Keratinocyte (primary cell): ENCODE data around the gene ZNF503. TPM values are rescaled to one million over a fixed set of nuclear protein-coding genes. Genes with fewer than 3 reads are reported as not detected.

Experiments used
- DNase-seq: peaks from one replicate; pipeline ENCODE4 v3.0.0-alpha.2; 2011; ENCODE audit warnings: low read depth, missing footprints, low spot score
- FAIRE-seq: peaks from 2 replicates; lab custom pipeline; 2011; peaks lifted over from hg19 to GRCh38; lab: Jason Lieb, UNC
- H2AFZ ChIP-seq: 2 replicates; pipeline ENCODE4 v1.6.0; 2012; ENCODE audit warnings: low read length, control low read depth, inconsistent platforms; ENCODE audit not compliant: control insufficient read depth
- H3K27ac ChIP-seq: 2 replicates; pipeline ENCODE4 v1.5.1; 2011; ENCODE audit warnings: low read length; ENCODE audit not compliant: control insufficient read depth, insufficient read depth
- H3K27me3 ChIP-seq: 3 replicates; pipeline ENCODE4 v1.6.0; 2011; ENCODE audit warnings: low read length; ENCODE audit not compliant: control insufficient read depth, insufficient read depth; ENCODE audit errors: extremely low read depth
- H3K36me3 ChIP-seq, 2 experiments: 2 replicates in 1 of 2; 3 replicates in 1 of 2; pipeline ENCODE4 v1.5.1; 2011; ENCODE audit warnings: low read length in 2 of 2, mild to moderate bottlenecking in 1 of 2; ENCODE audit not compliant: control insufficient read depth in 2 of 2, insufficient read depth in 2 of 2; ENCODE audit errors: extremely low read depth in 1 of 2
- H3K4me1 ChIP-seq: 3 replicates; pipeline ENCODE4 v1.5.1; 2011; ENCODE audit warnings: low read length; ENCODE audit not compliant: control insufficient read depth, insufficient read depth; ENCODE audit errors: extremely low read depth
- H3K4me2 ChIP-seq: 3 replicates; pipeline ENCODE4 v1.6.0; 2011; ENCODE audit warnings: low read depth, low read length; ENCODE audit not compliant: control insufficient read depth, insufficient read depth; ENCODE audit errors: extremely low read depth
- H3K4me3 ChIP-seq, 3 experiments: fragments of 200-600 bp in 1 of 3; sonication (generic) in 1 of 3; 2 replicates in 2 of 3; 3 replicates in 1 of 3; pipeline ENCODE4 v1.5.1; 2011 to 2016; ENCODE audit warnings: low read length in 3 of 3, mild to moderate bottlenecking in 3 of 3, control low read depth in 2 of 3, inconsistent platforms in 1 of 3, low read depth in 1 of 3, mixed read lengths in 1 of 3, mixed run types in 1 of 3, moderate library complexity in 1 of 3; ENCODE audit not compliant: control insufficient read depth in 2 of 3, insufficient read depth in 2 of 3; ENCODE audit errors: extremely low read depth in 1 of 3
- H3K79me2 ChIP-seq: 2 replicates; pipeline ENCODE4 v1.6.0; 2012; ENCODE audit warnings: low read length; ENCODE audit not compliant: control insufficient read depth, insufficient read depth
- H3K9ac ChIP-seq: 3 replicates; pipeline ENCODE4 v1.6.0; 2011; ENCODE audit warnings: low read length; ENCODE audit not compliant: control insufficient read depth, insufficient read depth; ENCODE audit errors: extremely low read depth
- H3K9me1 ChIP-seq: 3 replicates; pipeline ENCODE4 v1.6.0; 2011; ENCODE audit warnings: low read length; ENCODE audit not compliant: control insufficient read depth, insufficient read depth; ENCODE audit errors: extremely low read depth
- H3K9me3 ChIP-seq: 2 replicates; pipeline ENCODE4 v1.5.1; 2012; ENCODE audit warnings: low read depth, low read length; ENCODE audit not compliant: control insufficient read depth
- H4K20me1 ChIP-seq: 3 replicates; pipeline ENCODE4 v1.6.0; 2011; ENCODE audit warnings: low read length; ENCODE audit not compliant: control insufficient read depth, insufficient read depth; ENCODE audit errors: extremely low read depth
- EZH2 ChIP-seq: IDR thresholded peaks from one replicate; pipeline ENCODE4 v1.6.1; 2012; ENCODE audit warnings: inconsistent platforms, mild to moderate bottlenecking, low read length, moderate library complexity
- dilution Hi-C: fragments of 300-500 bp; cut with MboI; formaldehyde crosslinking; loops from one replicate; pipeline ENCODE4 v1.7.0; 2020; ENCODE audit warnings: low sequenced_read_pairs; ENCODE audit not compliant: extremely low pct_ligation_motif_present
- polyA plus RNA-seq, 5 experiments: library from polyadenylated mRNA; depleted of rRNA in 3 of 5; stranded (reverse) in 3 of 5; stranded (forward) in 1 of 5; unstranded in 1 of 5; fragments of >200 nt; gene quantifications; 1 replicate in 1 of 5; 2 replicates in 3 of 5; 3 replicates in 1 of 5; pipeline versions ENCODE4 v1.2.1 to v1.2.3, GENCODE V29; 2011 to 2012; ENCODE audit warnings: missing spikeins in 2 of 5, low read depth in 1 of 5, low replicate concordance in 1 of 5
- TF ChIP-seq, protein P1 (sequence below), 3 experiments: IDR thresholded peaks in 1 of 3; conservative IDR thresholded peaks in 1 of 3; optimal IDR thresholded peaks in 1 of 3; 2 replicates in 2 of 3; 3 replicates in 1 of 3; pipeline versions ENCODE3 to v1.5.1; 2011; ENCODE audit warnings: low read length in 3 of 3, mild to moderate bottlenecking in 3 of 3, moderate library complexity in 2 of 3, control low read depth in 1 of 3, inconsistent platforms in 1 of 3; ENCODE audit not compliant: insufficient read depth in 2 of 3; ENCODE audit errors: extremely low read depth in 1 of 3

Gene ZNF503
- polyA plus RNA-seq, 1 donor (not counting 4 experiments of a cell fraction or from before 2014, with no cell fraction given) = 1.5 TPM

DNA sequence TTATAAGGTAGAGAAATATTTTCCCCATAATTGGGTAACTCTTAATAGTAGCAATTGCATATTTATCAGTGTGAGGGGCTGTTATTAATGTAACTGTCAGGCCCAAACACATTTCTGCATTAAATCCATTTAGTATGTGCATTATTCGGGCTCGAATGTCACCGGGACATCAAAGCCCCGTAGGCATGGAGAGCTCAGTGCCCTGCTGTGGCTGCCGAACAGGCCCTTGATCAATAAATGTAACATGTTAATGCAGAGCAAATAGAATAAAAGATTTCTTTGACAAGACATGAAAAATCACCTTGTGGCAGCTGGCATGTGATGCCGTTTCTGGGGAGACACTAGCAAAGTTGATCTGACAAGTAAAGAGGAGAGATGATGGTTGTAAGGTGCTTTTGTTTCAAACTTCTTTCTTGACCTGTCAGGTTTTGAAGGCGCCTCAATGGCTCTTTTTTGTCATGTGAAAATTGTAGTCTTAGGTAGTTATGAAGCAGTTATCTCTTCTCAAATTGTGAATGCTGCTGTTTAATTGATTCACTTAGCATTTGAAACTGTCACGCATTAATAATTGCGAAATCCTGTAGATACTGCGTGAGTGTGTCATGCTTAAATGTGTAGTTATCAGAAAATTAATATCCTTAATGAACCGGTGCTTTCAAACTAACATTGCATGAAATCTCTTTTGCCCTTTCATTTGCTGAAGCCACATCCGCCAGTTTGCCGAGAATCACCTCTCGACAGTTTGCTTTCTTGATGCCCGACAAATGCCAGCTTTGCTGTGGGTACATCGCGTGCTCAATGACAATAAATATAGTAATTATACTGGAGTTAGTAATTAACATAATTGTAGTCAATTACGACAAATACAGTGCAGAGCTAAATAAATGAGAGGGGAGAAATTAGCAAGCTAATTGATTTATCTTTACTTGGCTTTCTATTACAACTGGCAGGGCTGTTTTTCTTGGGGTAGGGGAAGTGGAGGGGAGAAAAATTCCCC, 49.4 kb upstream of the ZNF503 start:
- DNase-seq = no peak
- Histone ChIP-seq H3K9ac (no peak overlapping the region), H3K79me2 (no peaks in the 10 kb centered on the region), H3K27me3 (no peaks in the 10 kb centered on the region), H3K4me3 (no peak overlapping the region), H3K9me3 (no peaks in the 10 kb centered on the region), H4K20me1 (no peaks in the 10 kb centered on the region), H2AFZ (no peak overlapping the region), H3K9me1 (no peaks in the 10 kb centered on the region), H3K4me2 (no peak overlapping the region), H3K4me1 (no peaks in the 10 kb centered on the region), H3K36me3 (no peaks in the 10 kb centered on the region), H3K27ac (no peak overlapping the region)
- TF ChIP-seq, protein P1, sequence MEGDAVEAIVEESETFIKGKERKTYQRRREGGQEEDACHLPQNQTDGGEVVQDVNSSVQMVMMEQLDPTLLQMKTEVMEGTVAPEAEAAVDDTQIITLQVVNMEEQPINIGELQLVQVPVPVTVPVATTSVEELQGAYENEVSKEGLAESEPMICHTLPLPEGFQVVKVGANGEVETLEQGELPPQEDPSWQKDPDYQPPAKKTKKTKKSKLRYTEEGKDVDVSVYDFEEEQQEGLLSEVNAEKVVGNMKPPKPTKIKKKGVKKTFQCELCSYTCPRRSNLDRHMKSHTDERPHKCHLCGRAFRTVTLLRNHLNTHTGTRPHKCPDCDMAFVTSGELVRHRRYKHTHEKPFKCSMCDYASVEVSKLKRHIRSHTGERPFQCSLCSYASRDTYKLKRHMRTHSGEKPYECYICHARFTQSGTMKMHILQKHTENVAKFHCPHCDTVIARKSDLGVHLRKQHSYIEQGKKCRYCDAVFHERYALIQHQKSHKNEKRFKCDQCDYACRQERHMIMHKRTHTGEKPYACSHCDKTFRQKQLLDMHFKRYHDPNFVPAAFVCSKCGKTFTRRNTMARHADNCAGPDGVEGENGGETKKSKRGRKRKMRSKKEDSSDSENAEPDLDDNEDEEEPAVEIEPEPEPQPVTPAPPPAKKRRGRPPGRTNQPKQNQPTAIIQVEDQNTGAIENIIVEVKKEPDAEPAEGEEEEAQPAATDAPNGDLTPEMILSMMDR (optimal IDR thresholded peaks at IDR 0.05 in 1 of 3, IDR thresholded peaks at IDR 0.05 in 1 of 3, conservative IDR thresholded peaks at IDR 0.05 in 1 of 3; ENCODE audit: extremely low read depth in 1 of 3, insufficient read depth in 2 of 3, low read length in 3 of 3) = no peak
- TF ChIP-seq EZH2 = no peak
- no peak for FAIRE-seq
- dilution Hi-C loops = no loop called here

GRCh38 chr10:75450075-75450445, 48.5 kb upstream of the ZNF503 start:
- H3K79me2 ChIP-seq = no peaks in the 10 kb centered on the region
- H3K27ac ChIP-seq = no peak overlapping the region
- DNase-seq (no peak), FAIRE-seq (no peak)
- H3K4me1 ChIP-seq = no peaks in the 10 kb centered on the region
- no peak for TF ChIP-seq EZH2
- TF ChIP-seq, protein P1 (optimal IDR thresholded peaks at IDR 0.05 in 1 of 3, IDR thresholded peaks at IDR 0.05 in 1 of 3, conservative IDR thresholded peaks at IDR 0.05 in 1 of 3; ENCODE audit: extremely low read depth in 1 of 3, insufficient read depth in 2 of 3, low read length in 3 of 3) = no peak
- no peaks in the 10 kb centered on the region for H3K36me3 ChIP-seq
- no peak overlapping the region for H3K4me2 ChIP-seq
- H4K20me1 ChIP-seq = no peaks in the 10 kb centered on the region
- no peaks in the 10 kb centered on the region for H3K27me3 ChIP-seq
- no peak overlapping the region for H3K4me3 ChIP-seq
- H3K9me3 ChIP-seq = no peaks in the 10 kb centered on the region
- no peak overlapping the region for H3K9ac ChIP-seq
- H3K9me1 ChIP-seq = no peaks in the 10 kb centered on the region
- no peak overlapping the region for H2AFZ ChIP-seq
- dilution Hi-C loops = no loop called here
